GM18861 (cell line): ENCODE results near the gene C19orf73.

Experiments
- ATAC-seq: cut with Tn5 transposase; IDR thresholded peaks from one replicate; pipeline ENCODE4 v1.9.1; 2021; ENCODE audit not compliant: unreplicated experiment

The C19orf73 gene

GRCh38 chr19:49118565-49119410, at the start of gene C19orf73:
C19orf73 (minus strand) TSS chr19:49119143; CDS start chr19:49119022, 121 bp downstream.
- ATAC-seq, result peak; percentile 54

GRCh38 chr19:49168421-49168820, 49.5 kb upstream of the C19orf73 start:
- ATAC-seq, result no peak

- no peak for ATAC-seq
Measured at GRCh38 chr19:49167857-49168409, 49.0 kb upstream of the C19orf73 start.

- no peak for ATAC-seq
Measured at GRCh38 chr19:49165865-49166301, 46.9 kb upstream of the C19orf73 start.

GRCh38 chr19:49165111-49165750, 46.3 kb upstream of the C19orf73 start:
- no peak for ATAC-seq

GRCh38 chr19:49161987-49162386, 43.0 kb upstream of the C19orf73 start:
- ATAC-seq, result no peak

GRCh38 chr19:49160450-49161189, 41.7 kb upstream of the C19orf73 start:
- ATAC-seq, result no peak

- ATAC-seq, result no peak
Measured at GRCh38 chr19:49157445-49158224, 38.7 kb upstream of the C19orf73 start, which contains the start of gene TRPM4. TRPM4 (plus strand) TSS chr19:49157792; CDS start chr19:49157867, 75 bp downstream.

- ATAC-seq, result no peak
Measured at GRCh38 chr19:49155820-49156346, 36.9 kb upstream of the C19orf73 start.

- ATAC-seq, result no peak
Measured at GRCh38 chr19:49155005-49155819, 36.3 kb upstream of the C19orf73 start, which contains the start of gene HRC. HRC (minus strand) TSS chr19:49155396; CDS start chr19:49155237, 159 bp downstream.

- ATAC-seq, result no peak
Measured at GRCh38 chr19:49154279-49154678, 35.3 kb upstream of the C19orf73 start.

GRCh38 chr19:49153167-49153809, 34.3 kb upstream of the C19orf73 start:
- no peak for ATAC-seq

- no peak for ATAC-seq
Measured at GRCh38 chr19:49152119-49152550, 33.2 kb upstream of the C19orf73 start.

GRCh38 chr19:49151267-49152118, 32.5 kb upstream of the C19orf73 start:
- no peak for ATAC-seq

- no peak for ATAC-seq
Measured at GRCh38 chr19:49150944-49151243, 32.0 kb upstream of the C19orf73 start.

- no peak for ATAC-seq
Measured at GRCh38 chr19:49150106-49150943, 31.4 kb upstream of the C19orf73 start.

GRCh38 chr19:49149652-49150105, 30.7 kb upstream of the C19orf73 start:
- ATAC-seq, result no peak
